OCI-LY7 (cell line): ENCODE measurements around the gene PAX2. TPM values are rescaled to one million over a fixed set of nuclear protein-coding genes. Genes with fewer than 3 reads are reported as not detected.

Source experiments
- BruUV-seq: library from RNA; stranded (reverse); fragments of 400-500 nt; replicated peaks from 2 replicates; lab custom pipeline; 2021; lab: Mats Ljungman, UMichigan
- CTCF ChIA-PET: fragments of 300-600 bp; sonication (Branson Sonifier 250); formaldehyde crosslinking; loops from one replicate; lab custom pipeline; 2022; ENCODE audit warnings: antibody characterized with exemption; ENCODE audit not compliant: unreplicated experiment; lab: Charles Lee
- POLR2A ChIA-PET: fragments of 300-600 bp; sonication (Branson Sonifier 250); formaldehyde crosslinking; loops from one replicate; lab custom pipeline; 2022; ENCODE audit warnings: antibody characterized with exemption; lab: Charles Lee
- DNase-seq: peaks from one replicate; pipeline ENCODE4 v3.0.0-alpha.2; 2015; ENCODE audit warnings: low spot score
- H2AFZ ChIP-seq: fragments of 200-600 bp; sonication (generic), shearing (Covaris generic); 2 replicates; pipeline ENCODE4 v1.6.1; 2014; ENCODE audit warnings: mild to moderate bottlenecking, antibody characterized with exemption, low read length, moderate library complexity
- H3K27ac ChIP-seq: fragments of 200-600 bp; sonication (generic); 2 replicates; pipeline ENCODE4 v1.5.1; 2014; ENCODE audit warnings: mixed run types, low read depth, mild to moderate bottlenecking, moderate library complexity, low read length, inconsistent platforms; ENCODE audit not compliant: poor library complexity, severe bottlenecking
- H3K36me3 ChIP-seq: fragments of 200-600 bp; sonication (generic); 2 replicates; pipeline ENCODE4 v1.6.1; 2014; ENCODE audit warnings: mild to moderate bottlenecking, antibody characterized with exemption, low read length, moderate library complexity, mixed read lengths; ENCODE audit not compliant: insufficient read depth
- H3K4me1 ChIP-seq: fragments of 200-600 bp; sonication (generic); 2 replicates; pipeline ENCODE4 v1.5.1; 2014; ENCODE audit warnings: mild to moderate bottlenecking, low read length; ENCODE audit not compliant: insufficient read depth, poor library complexity, severe bottlenecking
- H3K4me2 ChIP-seq: fragments of 200-600 bp; sonication (generic); 2 replicates; pipeline ENCODE4 v1.6.1; 2014; ENCODE audit warnings: mild to moderate bottlenecking, low read length
- H3K4me3 ChIP-seq: fragments of 200-600 bp; sonication (generic); 2 replicates; pipeline ENCODE4 v1.5.1; 2014; ENCODE audit warnings: mild to moderate bottlenecking, low read depth, low read length; ENCODE audit not compliant: poor library complexity, severe bottlenecking
- H3K79me2 ChIP-seq: fragments of 200-600 bp; sonication (generic); 2 replicates; pipeline ENCODE4 v1.6.1; 2016; ENCODE audit warnings: low read depth, mild to moderate bottlenecking, low read length, moderate library complexity, mixed read lengths; ENCODE audit not compliant: insufficient read depth
- H3K9me2 ChIP-seq: fragments of 200-600 bp; sonication (generic); 2 replicates; pipeline ENCODE4 v1.6.1; 2016; ENCODE audit warnings: mild to moderate bottlenecking, low read length, mixed read lengths; ENCODE audit not compliant: insufficient read depth
- H3K9me3 ChIP-seq: fragments of 200-600 bp; sonication (generic); 2 replicates; pipeline ENCODE4 v1.6.1; 2014; ENCODE audit warnings: mild to moderate bottlenecking, mixed run types, low read length, mixed read lengths
- H4K20me1 ChIP-seq: fragments of 200-600 bp; sonication (generic); 2 replicates; pipeline ENCODE4 v1.6.1; 2014; ENCODE audit warnings: mild to moderate bottlenecking, antibody characterized with exemption, low read length, moderate library complexity, mixed read lengths; ENCODE audit not compliant: insufficient read depth
- EZH2phosphoT487 ChIP-seq: fragments of 200-600 bp; sonication (generic); IDR thresholded peaks from 2 replicates; pipeline ENCODE4 v1.6.1; 2018; ENCODE audit warnings: low read depth, borderline replicate concordance, mild to moderate bottlenecking, mixed run types, antibody characterized with exemption, low read length, moderate library complexity, mixed read lengths
- intact Hi-C: fragments of 100-400 bp; cut with micrococcal nuclease; formaldehyde crosslinking; loops from one replicate; pipeline ENCODE4 v1.10.0; 2022; ENCODE audit not compliant: unreplicated experiment
- total RNA-seq, 2 experiments: library from RNA; depleted of rRNA in 1 of 2; stranded (reverse); fragments of >200 nt in 1 of 2; shearing (Covaris generic) in 1 of 2; gene quantifications; 2 replicates each; pipeline ENCODE4 v1.2.3, GENCODE V29; 2014 to 2022
- TF ChIP-seq, protein P1 (sequence below): fragments of 200-600 bp; sonication (generic); conservative IDR thresholded peaks from 2 replicates; pipeline ENCODE4 v1.5.1; 2014; ENCODE audit warnings: mild to moderate bottlenecking, antibody characterized with exemption, low read length, moderate library complexity, mixed read lengths

PAX2 gene
- total RNA-seq, 2 experiments from 2014 or later, result not detected

DNA sequence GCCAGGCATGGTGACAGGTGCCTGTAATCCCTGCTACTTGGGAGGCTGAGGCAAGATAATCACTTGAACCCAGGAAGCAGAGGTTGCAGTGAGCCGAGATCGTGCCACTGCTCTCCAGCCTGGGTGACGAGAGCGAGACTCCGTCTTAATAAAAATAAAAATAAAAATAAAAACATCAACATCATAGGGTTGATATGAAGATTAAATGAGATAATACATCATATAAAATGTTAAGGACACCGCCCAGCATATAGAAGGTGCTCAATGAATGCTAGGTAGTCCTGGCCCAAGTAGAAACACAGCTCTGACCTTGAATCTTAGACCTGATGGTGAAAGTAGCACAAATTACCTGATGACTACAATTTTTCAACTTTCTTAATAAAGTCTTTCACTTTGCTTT is 74.0 kb downstream of the PAX2 start:
- no peaks in the 10 kb centered on the region for H3K36me3 ChIP-seq
- TF ChIP-seq, protein P1, sequence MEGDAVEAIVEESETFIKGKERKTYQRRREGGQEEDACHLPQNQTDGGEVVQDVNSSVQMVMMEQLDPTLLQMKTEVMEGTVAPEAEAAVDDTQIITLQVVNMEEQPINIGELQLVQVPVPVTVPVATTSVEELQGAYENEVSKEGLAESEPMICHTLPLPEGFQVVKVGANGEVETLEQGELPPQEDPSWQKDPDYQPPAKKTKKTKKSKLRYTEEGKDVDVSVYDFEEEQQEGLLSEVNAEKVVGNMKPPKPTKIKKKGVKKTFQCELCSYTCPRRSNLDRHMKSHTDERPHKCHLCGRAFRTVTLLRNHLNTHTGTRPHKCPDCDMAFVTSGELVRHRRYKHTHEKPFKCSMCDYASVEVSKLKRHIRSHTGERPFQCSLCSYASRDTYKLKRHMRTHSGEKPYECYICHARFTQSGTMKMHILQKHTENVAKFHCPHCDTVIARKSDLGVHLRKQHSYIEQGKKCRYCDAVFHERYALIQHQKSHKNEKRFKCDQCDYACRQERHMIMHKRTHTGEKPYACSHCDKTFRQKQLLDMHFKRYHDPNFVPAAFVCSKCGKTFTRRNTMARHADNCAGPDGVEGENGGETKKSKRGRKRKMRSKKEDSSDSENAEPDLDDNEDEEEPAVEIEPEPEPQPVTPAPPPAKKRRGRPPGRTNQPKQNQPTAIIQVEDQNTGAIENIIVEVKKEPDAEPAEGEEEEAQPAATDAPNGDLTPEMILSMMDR, result no peak
- no peak for TF ChIP-seq EZH2phosphoT487
- no peaks in the 10 kb centered on the region for H3K9me3 ChIP-seq
- H4K20me1 ChIP-seq, result no peaks in the 10 kb centered on the region
- ChIA-PET POLR2A (no interaction called here), CTCF (no interaction called here)
- no peak overlapping the region for H3K4me3 ChIP-seq
- H3K9me2 ChIP-seq, result no peaks in the 10 kb centered on the region
- no peak for DNase-seq
- no peak overlapping the region for H2AFZ ChIP-seq
- no peak overlapping the region for H3K4me2 ChIP-seq
- H3K27ac ChIP-seq, result no peak overlapping the region
- no peaks in the 10 kb centered on the region for H3K79me2 ChIP-seq
- no peaks in the 10 kb centered on the region for H3K4me1 ChIP-seq
- intact Hi-C loops, result no loop called here
- BruUV-seq, result no TSS peak

DNA sequence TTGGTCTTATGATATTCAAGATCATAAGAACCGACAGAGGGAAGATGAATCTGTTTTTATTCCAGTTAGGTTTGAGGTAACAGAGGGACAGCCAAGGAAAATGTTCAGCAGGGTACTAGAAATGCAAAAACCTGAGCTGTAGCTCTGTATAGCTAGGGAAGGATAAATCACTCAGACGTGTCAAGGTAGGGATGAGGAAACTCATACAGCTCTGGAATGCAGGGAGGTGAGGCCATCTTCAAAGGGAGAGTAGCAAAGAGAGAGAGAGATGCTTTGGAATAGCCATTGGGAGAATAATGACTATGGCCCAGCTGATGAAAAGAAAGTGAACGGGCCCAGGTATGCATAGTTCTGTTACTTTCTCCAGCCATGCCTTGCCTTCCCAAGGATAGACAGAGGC is 77.8 kb downstream of the PAX2 start:
- Histone ChIP-seq H4K20me1 (no peaks in the 10 kb centered on the region), H2AFZ (no peak overlapping the region), H3K9me2 (no peaks in the 10 kb centered on the region), H3K9me3 (no peaks in the 10 kb centered on the region), H3K79me2 (no peaks in the 10 kb centered on the region), H3K4me1 (no peaks in the 10 kb centered on the region), H3K27ac (no peak overlapping the region), H3K36me3 (no peaks in the 10 kb centered on the region), H3K4me2 (no peak overlapping the region), H3K4me3 (no peak overlapping the region)
- TF ChIP-seq, protein P1, result no peak
- TF ChIP-seq EZH2phosphoT487, result no peak
- CTCF ChIA-PET, result no interaction called here
- no peak for DNase-seq
- no TSS peak for BruUV-seq
- POLR2A ChIA-PET, result interaction anchor here (0.6 kb wide), 2 partner anchors 9 to 257 kb away, joined by 3 to 5 read pairs; no protein-coding TSS in a partner anchor
- intact Hi-C loops, result no loop called here

DNA sequence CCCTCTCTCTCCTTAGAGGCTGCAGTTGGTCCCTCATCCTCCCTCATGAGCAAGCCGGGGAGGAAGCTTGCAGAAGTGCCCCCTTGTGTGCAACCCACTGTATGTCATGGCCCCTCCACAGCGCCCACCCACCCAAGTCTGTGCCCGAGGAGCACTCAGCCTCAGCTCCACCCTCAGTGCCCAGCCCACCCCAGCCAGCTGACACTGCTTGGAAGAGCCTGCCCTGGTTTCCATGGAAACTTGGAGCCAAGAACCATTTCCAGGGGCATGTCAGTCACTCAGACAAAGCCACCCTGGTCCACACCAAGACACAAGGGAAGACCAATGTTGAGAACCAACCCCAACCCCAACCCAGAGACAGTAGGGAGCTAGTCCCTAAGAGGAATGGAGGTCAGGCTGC is 79.5 kb downstream of the PAX2 start:
- BruUV-seq, result no TSS peak
- Histone ChIP-seq H3K36me3 (no peaks in the 10 kb centered on the region), H3K9me3 (no peaks in the 10 kb centered on the region), H3K79me2 (no peaks in the 10 kb centered on the region), H4K20me1 (no peaks in the 10 kb centered on the region), H3K27ac (no peak overlapping the region), H2AFZ (no peak overlapping the region), H3K4me3 (no peak overlapping the region), H3K4me2 (no peak overlapping the region), H3K4me1 (no peaks in the 10 kb centered on the region), H3K9me2 (no peaks in the 10 kb centered on the region)
- DNase-seq, result no peak
- intact Hi-C loops, result no loop called here
- CTCF ChIA-PET, result no interaction called here
- POLR2A ChIA-PET, result interaction anchor here (0.6 kb wide), 1 partner anchor 14 kb away, joined by 6 read pairs; no protein-coding TSS in a partner anchor
- TF ChIP-seq, protein P1, result no peak
- TF ChIP-seq EZH2phosphoT487, result no peak
